ENCODE measurements around the gene VCP. TPM values are rescaled to one million over a fixed set of nuclear protein-coding genes. Genes with fewer than 3 reads are reported as not detected.
A peak's percentile ranks its signal among the peaks of the same experiment; 100 is the strongest.

VCP gene
- total and polyA plus RNA-seq, 2 donors (not counting 1 experiment from before 2014, with no cell fraction given), result 93.0 to 178 TPM

- Histone ChIP-seq H3K4me2 (replicated peaks; ENCODE audit: low read depth, low read length, poor library complexity, severe bottlenecking) (peak overlapping the region; percentile 84), H3K9ac (ENCODE audit: low read length) (peak overlapping the region; percentile 86), H3K4me1 (ENCODE audit: control insufficient read depth in 2 of 2, insufficient read depth in 2 of 2, low read length in 2 of 2) (peaks cover 13 to 22% of the 10 kb centered on the region in 2 donors), H3K27ac (ENCODE audit: low read length in 2 of 2) (peak overlapping the region; percentile 86 to 96), H2AFZ (ENCODE audit: insufficient read depth, low read depth, low read length, poor library complexity, severe bottlenecking) (peak overlapping the region; percentile 86), H3K9me3 (ENCODE audit: control extremely low read depth in 1 of 3, control insufficient read depth in 2 of 3, insufficient read depth in 1 of 3, low read length in 2 of 3) (no peaks in the 10 kb centered on the region), H3K4me3 (ENCODE audit: control extremely low read depth in 1 of 5, extremely low read depth in 1 of 5, insufficient read depth in 1 of 5, low read depth in 2 of 5, low read length in 4 of 5) (peak overlapping the region; percentile 61 to 94 (median 88)), H3K27me3 (replicated peaks in 1 of 4; ENCODE audit: control extremely low read depth in 1 of 4, control insufficient read depth in 3 of 4, insufficient read depth in 4 of 4, low read length in 3 of 4) (no peaks in the 10 kb centered on the region), H3K79me2 (ENCODE audit: control insufficient read depth, insufficient read depth, low read length) (peaks cover 16% of the 10 kb centered on the region), H4K20me1 (ENCODE audit: control insufficient read depth, insufficient read depth, low read length, poor library complexity, severe bottlenecking) (no peaks in the 10 kb centered on the region), H3K36me3 (replicated peaks in 1 of 2; ENCODE audit: control extremely low read depth in 1 of 2, control insufficient read depth in 1 of 2, extremely low read depth in 1 of 2, insufficient read depth in 2 of 2, low read length in 1 of 2) (peaks cover 0 to 31% of the 10 kb centered on the region in 2 experiments)
- no peaks in the 10 kb centered on the region for H3K9me3 Mint-ChIP-seq (ENCODE audit: insufficient read depth)
- no peaks in the 10 kb centered on the region for H3K27me3 Mint-ChIP-seq
- peak overlapping the region; percentile 97 for H3K27ac Mint-ChIP-seq
- CTCF ChIA-PET, result interaction anchor here (1.0 to 3.0 kb wide), 9 partner anchors 7 to 450 kb away, joined by 3 to 22 read pairs (median 9); partner anchors contain the start of genes ATOSB and FANCG
- peak overlapping the region; percentile 86 for H3K4me3 Mint-ChIP-seq
- POLR2A ChIA-PET, result interaction anchor here (0.9 to 2.7 kb wide), 5 partner anchors 8 to 32 kb away, joined by 5 to 15 read pairs (median 9); partner anchors contain the start of genes ATOSB, FANCG and VCP
- no peak for TF ChIP-seq EZH2 (IDR thresholded peaks at IDR 0.05; ENCODE audit: borderline replicate concordance, insufficient read depth, low read depth, low read length, poor library complexity, severe bottlenecking)
- TF ChIP-seq CTCF (IDR thresholded peaks at IDR 0.05), result no peak
- H3K4me1 Mint-ChIP-seq, result peaks cover 28% of the 10 kb centered on the region
- 67% methylated on average over 3 of the region's 5 CpGs for WGBS (ENCODE audit: insufficient coverage)
- no peak for ATAC-seq (ENCODE audit: low read depth)
- intact Hi-C loops (cut with micrococcal nuclease), result loop anchor here (1.0 to 2.0 kb wide), 6 partner anchors 8 to 629 kb away; partner anchors contain the start of genes CREB3, DNAJB5 and TLN1
- no peak for DNase-seq
Observed at GRCh38 chr9:35103660-35104191, 31.3 kb upstream of the VCP start.
